Measurements from ENCODE around the gene NSUN6. TPM values are rescaled to one million over a fixed set of nuclear protein-coding genes. Genes with fewer than 3 reads are reported as not detected.

The NSUN6 gene
- 5.4 and 7.2 TPM in 2 replicates for total RNA-seq

- no peak for DNase-seq (ENCODE audit: low read depth)
- peak within 1 kb of the TSS; percentile 94 for H3K4me3 ChIP-seq (ENCODE audit: low read depth, low read length)
- no peak for TF ChIP-seq CTCF (conservative IDR thresholded peaks at IDR 0.05; ENCODE audit: low read depth, low read length)
These were observed at the start of gene NSUN6 for GRCh38 chr10:18651324-18652007. NSUN6 (minus strand) TSS chr10:18651587; CDS start chr10:18651203, 384 bp downstream.

- DNase-seq (ENCODE audit: low read depth): no peak
- no peak overlapping the region for H3K4me3 ChIP-seq (ENCODE audit: low read depth, low read length)
- TF ChIP-seq CTCF (conservative IDR thresholded peaks at IDR 0.05; ENCODE audit: low read depth, low read length): no peak
These were observed 48.8 kb upstream of the NSUN6 start for GRCh38 chr10:18699849-18700840.

- H3K4me3 ChIP-seq (ENCODE audit: low read depth, low read length): no peak overlapping the region
- DNase-seq (ENCODE audit: low read depth): no peak
- TF ChIP-seq CTCF (conservative IDR thresholded peaks at IDR 0.05; ENCODE audit: low read depth, low read length): no peak
These were observed 39.2 kb upstream of the NSUN6 start for GRCh38 chr10:18690541-18690940.

GRCh38 chr10:18689498-18689897 is 38.1 kb upstream of the NSUN6 start:
- H3K4me3 ChIP-seq (ENCODE audit: low read depth, low read length): no peak overlapping the region
- no peak for DNase-seq (ENCODE audit: low read depth)
- TF ChIP-seq CTCF (conservative IDR thresholded peaks at IDR 0.05; ENCODE audit: low read depth, low read length): peak; percentile 57

GRCh38 chr10:18687706-18688105 is 36.3 kb upstream of the NSUN6 start:
- H3K4me3 ChIP-seq (ENCODE audit: low read depth, low read length): no peak overlapping the region
- no peak for DNase-seq (ENCODE audit: low read depth)
- TF ChIP-seq CTCF (conservative IDR thresholded peaks at IDR 0.05; ENCODE audit: low read depth, low read length): no peak

GRCh38 chr10:18687195-18687594 is 35.8 kb upstream of the NSUN6 start:
- no peak overlapping the region for H3K4me3 ChIP-seq (ENCODE audit: low read depth, low read length)
- no peak for DNase-seq (ENCODE audit: low read depth)
- TF ChIP-seq CTCF (conservative IDR thresholded peaks at IDR 0.05; ENCODE audit: low read depth, low read length): no peak

All from epithelial cell of proximal tubule (primary cell).